Right lobe of liver (tissue), 4 donors: ENCODE data around the gene NAV2.

ENCODE experiments used
- POLR2A ChIP-seq: fragments of 450-650 bp; IDR thresholded peaks from one replicate; pipeline ENCODE4 v1.6.1; 2017; ENCODE audit warnings: antibody characterized with exemption, mild to moderate bottlenecking
- TF ChIP-seq, protein P1 (sequence below), 4 donors: fragments of 200-600 bp in 3 of 4; fragments of 450-650 bp in 1 of 4; IDR thresholded peaks; one replicate each; pipeline versions ENCODE4 v1.5.1 to v1.8.0; 2016 to 2022; ENCODE audit warnings: antibody characterized with exemption in 4 of 4, mild to moderate bottlenecking in 2 of 4
- donor health status: DM: no; HTN: no; CAD: no.
- donor health status: DM: no; HTN: no; CAD: no.
- donor health status: DM: no; HTN: yes; CAD: no.

DNA sequence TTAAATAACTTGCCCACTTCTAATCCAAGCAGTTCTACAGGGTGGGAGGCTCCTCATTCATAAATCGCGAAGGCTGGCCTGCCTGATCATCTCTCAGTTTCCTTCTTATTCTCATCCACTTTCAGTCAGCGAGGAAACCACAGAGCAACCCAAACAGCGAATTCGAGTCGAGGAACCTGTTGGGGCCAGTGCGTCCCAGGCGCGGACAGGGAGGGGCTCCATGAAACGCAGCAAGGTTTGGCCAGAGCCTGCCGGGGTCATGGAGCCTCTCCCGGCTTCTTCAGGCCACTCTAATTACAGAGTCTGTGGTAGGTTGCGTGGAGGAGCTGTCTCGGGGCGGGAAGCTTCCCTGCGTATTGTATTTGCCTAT is 741 bp upstream of the NAV2 start:
- TF ChIP-seq, protein P1, sequence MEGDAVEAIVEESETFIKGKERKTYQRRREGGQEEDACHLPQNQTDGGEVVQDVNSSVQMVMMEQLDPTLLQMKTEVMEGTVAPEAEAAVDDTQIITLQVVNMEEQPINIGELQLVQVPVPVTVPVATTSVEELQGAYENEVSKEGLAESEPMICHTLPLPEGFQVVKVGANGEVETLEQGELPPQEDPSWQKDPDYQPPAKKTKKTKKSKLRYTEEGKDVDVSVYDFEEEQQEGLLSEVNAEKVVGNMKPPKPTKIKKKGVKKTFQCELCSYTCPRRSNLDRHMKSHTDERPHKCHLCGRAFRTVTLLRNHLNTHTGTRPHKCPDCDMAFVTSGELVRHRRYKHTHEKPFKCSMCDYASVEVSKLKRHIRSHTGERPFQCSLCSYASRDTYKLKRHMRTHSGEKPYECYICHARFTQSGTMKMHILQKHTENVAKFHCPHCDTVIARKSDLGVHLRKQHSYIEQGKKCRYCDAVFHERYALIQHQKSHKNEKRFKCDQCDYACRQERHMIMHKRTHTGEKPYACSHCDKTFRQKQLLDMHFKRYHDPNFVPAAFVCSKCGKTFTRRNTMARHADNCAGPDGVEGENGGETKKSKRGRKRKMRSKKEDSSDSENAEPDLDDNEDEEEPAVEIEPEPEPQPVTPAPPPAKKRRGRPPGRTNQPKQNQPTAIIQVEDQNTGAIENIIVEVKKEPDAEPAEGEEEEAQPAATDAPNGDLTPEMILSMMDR (IDR thresholded peaks at IDR 0.05) = no peak
- no peak for TF ChIP-seq POLR2A
